ENCODE measurements around the gene STARD13.

Gene STARD13

DNA sequence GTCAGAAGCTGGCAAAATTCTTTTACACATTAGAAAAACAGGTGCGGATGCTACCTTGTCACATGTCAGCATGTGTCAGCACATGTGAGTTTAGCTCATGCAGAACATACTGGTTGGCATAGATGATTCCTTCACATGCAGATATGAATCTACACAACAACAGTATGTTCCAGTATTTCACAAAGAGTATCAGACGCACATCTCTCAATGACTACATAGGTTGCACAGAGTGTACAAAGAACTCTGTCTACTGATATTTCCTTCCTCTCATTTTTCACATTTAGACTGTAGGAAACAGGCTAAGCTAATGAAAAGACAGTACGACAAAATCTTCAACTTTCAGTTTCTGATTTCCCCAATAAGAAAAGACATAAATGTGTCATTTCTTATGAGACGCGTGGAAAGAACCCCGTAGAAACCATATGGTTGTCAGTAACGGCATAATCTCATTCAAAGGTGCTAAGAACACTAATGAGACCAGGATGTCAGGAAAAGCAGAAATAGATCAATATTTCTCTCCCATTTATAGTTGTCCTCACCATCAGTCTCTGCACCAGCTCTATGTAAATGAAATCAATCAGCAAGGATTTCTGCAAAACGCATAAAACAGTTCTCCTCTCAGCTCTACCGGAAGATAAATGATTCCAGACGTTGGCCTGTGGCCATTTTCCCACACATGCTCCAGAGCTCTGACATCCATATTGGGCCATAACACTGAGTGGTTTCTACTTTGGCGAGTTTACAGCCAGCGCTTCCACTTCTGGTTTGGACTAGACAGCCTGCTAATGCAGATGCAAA, 81.2 kb downstream of the STARD13 start:
- peak overlapping the region; percentile 86 for H3K27ac Mint-ChIP-seq
- H3K4me3 Mint-ChIP-seq = peak overlapping the region; percentile 79
- H3K27me3 Mint-ChIP-seq (ENCODE audit: low read depth) = peaks cover under 1% of the 10 kb centered on the region
- peaks cover 51% of the 10 kb centered on the region for H3K4me1 Mint-ChIP-seq (ENCODE audit: low read depth)
- no peaks in the 10 kb centered on the region for H3K9me3 Mint-ChIP-seq
- no peaks in the 10 kb centered on the region for H3K36me3 Mint-ChIP-seq (ENCODE audit: low read depth)

DNA sequence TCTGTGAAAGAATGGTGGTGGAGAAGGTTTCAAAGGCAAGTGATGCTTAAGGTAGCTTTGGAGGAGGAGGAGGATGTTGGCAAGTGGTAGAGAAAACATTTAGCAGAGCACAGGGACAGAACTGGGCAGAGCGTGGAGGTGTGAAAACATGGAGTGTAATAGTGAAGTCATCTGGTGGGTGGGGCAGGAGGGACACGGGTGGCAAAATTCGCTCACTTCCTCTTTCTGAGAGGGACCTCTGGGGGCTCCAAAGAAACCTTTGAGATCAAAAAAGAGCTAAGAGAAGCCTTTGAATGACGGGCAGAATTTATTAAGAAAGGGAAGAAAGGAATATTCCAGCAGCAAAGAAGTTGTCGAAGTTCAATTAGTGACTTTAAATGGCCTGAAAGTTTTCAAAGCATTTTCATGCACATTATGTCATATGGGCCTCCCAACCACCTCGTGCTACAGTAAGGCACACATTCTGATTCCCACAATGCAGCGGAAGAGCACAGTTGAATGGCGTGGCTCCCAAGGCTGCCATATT, 82.8 kb downstream of the STARD13 start:
- Mint-ChIP-seq H3K36me3 (ENCODE audit: low read depth) (no peaks in the 10 kb centered on the region), H3K4me3 (no peak overlapping the region), H3K27me3 (ENCODE audit: low read depth) (no peaks in the 10 kb centered on the region), H3K4me1 (ENCODE audit: low read depth) (peaks cover 48% of the 10 kb centered on the region), H3K27ac (peak overlapping the region; percentile 1), H3K9me3 (no peaks in the 10 kb centered on the region)

DNA sequence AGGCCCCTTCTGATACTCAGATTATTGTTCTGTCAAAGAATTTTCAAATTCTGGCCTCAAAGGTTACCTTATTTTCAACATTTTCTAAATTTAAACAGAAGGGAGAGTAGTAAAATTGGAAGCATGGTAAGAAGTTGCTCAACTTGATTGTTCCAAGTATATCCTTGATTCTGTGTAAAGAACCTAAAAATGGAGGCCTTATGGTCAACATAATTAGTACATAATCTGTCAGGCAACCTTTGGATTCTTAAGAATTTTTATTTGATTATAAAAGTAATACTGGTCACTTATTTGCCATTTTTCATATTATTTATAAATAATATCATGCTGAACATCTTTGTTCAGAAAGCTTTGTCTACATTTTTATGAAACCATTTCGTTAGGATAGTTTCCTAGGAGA, 83.9 kb downstream of the STARD13 start:
- Mint-ChIP-seq H3K36me3 (ENCODE audit: low read depth) (no peaks in the 10 kb centered on the region), H3K9me3 (no peaks in the 10 kb centered on the region), H3K4me1 (ENCODE audit: low read depth) (peaks cover 38% of the 10 kb centered on the region), H3K27me3 (ENCODE audit: low read depth) (no peaks in the 10 kb centered on the region), H3K27ac (no peak overlapping the region), H3K4me3 (no peak overlapping the region)

DNA sequence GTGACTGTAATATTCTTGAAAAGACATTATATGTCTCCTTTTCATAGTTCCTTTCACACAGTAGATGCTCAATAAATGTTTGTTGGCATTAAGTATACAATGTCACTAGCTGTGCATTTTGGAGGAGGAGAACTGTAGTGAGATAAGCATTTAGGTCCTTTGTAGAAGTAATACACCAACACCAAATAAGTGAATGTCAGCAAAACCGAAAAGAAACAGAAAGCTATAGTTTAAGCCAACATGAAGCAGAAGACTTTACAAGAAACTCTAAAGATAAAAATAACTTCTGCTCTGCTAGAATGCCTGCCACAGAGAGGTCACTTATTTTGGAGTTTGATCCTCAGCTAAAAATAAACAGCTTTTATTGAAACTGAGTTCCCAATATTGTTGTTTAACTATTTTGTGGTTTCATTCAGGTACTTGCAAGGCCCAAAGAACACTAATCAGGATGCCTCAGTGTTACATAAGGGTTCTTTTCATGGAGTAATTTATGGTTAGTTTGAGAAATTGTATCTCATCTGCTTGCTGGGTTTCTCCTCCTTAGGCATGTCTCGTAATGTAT, 86.2 kb downstream of the STARD13 start:
- Mint-ChIP-seq H3K4me1 (ENCODE audit: low read depth) (peaks cover 24% of the 10 kb centered on the region), H3K4me3 (no peak overlapping the region), H3K36me3 (ENCODE audit: low read depth) (no peaks in the 10 kb centered on the region), H3K27me3 (ENCODE audit: low read depth) (no peaks in the 10 kb centered on the region), H3K27ac (no peak overlapping the region), H3K9me3 (no peaks in the 10 kb centered on the region)

DNA sequence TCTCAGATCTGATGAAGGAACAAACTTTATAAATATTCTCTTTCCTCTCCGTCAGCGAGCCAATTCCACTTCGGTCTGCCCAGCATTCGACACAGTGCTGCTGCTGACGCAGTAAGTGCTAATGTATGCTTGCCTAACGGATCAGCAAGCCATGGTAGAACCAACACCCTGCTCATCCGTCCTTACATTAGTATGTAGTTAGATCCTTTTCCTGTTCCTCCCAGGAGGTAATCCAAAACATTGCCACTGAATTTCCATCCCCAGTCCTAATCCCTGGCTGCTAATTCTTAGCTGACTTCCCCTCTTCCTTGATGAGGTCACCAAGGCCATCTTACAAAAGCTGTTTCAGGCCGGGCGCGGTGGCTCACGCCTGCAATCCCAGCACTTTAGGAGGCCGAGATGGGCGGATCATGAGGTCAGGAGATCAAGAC, 88.0 kb downstream of the STARD13 start:
- Mint-ChIP-seq H3K27ac (no peak overlapping the region), H3K4me1 (ENCODE audit: low read depth) (peaks cover 23% of the 10 kb centered on the region), H3K9me3 (no peaks in the 10 kb centered on the region), H3K36me3 (ENCODE audit: low read depth) (no peaks in the 10 kb centered on the region), H3K27me3 (ENCODE audit: low read depth) (no peaks in the 10 kb centered on the region), H3K4me3 (no peak overlapping the region)

DNA sequence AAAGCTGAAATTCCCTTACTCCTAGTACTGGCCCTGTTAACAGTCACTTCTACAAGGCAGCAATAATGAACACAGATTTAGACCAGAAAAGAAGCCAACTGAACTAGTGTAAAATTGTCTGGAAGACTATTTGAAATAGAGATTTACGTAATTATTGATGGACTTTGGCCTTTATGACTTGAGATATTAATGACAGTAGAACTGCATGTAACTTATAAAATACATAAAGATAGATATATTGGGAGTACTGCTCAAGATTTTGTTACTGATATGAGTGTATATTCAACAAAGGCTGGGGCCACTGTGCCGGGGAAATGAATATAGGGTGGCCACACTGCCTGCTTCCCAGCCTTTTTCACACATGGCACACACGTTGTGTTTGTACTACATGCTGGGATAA, 88.8 kb downstream of the STARD13 start:
- Mint-ChIP-seq H3K27me3 (ENCODE audit: low read depth) (no peaks in the 10 kb centered on the region), H3K27ac (no peak overlapping the region), H3K9me3 (no peaks in the 10 kb centered on the region), H3K4me3 (no peak overlapping the region), H3K4me1 (ENCODE audit: low read depth) (peaks cover 19% of the 10 kb centered on the region), H3K36me3 (ENCODE audit: low read depth) (no peaks in the 10 kb centered on the region)

DNA sequence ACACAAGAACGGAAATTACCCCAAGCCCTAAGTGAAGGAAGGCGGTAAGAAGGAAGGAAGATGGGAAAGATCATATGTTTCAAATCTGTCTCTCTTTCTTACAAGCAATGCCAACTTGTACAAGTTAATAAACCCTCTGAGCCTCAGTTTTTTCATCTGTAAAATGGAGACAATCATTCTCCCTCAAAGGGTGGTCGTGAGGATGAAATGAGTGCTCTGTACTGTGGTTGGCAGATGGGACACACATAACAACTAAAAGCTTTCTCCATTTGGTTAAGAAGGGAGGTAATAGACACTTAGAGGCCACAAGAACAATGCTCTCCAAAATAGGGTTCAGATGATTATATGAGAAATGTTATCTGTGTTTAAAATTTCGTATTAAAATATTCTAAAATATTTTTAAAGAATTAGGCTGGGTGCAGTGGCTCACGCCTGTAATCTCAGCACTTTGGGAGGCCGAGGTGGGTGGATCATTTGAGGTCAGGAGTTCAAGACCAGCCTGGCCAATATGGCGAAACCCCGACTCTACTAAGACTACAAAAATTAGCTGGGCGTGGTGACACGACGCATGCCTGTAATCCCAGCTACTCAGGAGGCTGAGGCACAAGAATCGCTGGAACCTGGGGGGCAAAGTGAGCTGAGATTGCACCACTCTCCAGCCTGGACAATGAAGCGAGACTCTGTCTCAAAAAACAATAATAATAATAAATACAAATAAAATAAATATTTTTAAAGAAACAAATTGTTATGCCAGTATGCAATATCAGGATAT, 89.7 kb downstream of the STARD13 start:
- Mint-ChIP-seq H3K4me1 (ENCODE audit: low read depth) (peaks cover 19% of the 10 kb centered on the region), H3K27me3 (ENCODE audit: low read depth) (no peaks in the 10 kb centered on the region), H3K36me3 (ENCODE audit: low read depth) (no peaks in the 10 kb centered on the region), H3K4me3 (no peak overlapping the region), H3K9me3 (no peaks in the 10 kb centered on the region), H3K27ac (no peak overlapping the region)

DNA sequence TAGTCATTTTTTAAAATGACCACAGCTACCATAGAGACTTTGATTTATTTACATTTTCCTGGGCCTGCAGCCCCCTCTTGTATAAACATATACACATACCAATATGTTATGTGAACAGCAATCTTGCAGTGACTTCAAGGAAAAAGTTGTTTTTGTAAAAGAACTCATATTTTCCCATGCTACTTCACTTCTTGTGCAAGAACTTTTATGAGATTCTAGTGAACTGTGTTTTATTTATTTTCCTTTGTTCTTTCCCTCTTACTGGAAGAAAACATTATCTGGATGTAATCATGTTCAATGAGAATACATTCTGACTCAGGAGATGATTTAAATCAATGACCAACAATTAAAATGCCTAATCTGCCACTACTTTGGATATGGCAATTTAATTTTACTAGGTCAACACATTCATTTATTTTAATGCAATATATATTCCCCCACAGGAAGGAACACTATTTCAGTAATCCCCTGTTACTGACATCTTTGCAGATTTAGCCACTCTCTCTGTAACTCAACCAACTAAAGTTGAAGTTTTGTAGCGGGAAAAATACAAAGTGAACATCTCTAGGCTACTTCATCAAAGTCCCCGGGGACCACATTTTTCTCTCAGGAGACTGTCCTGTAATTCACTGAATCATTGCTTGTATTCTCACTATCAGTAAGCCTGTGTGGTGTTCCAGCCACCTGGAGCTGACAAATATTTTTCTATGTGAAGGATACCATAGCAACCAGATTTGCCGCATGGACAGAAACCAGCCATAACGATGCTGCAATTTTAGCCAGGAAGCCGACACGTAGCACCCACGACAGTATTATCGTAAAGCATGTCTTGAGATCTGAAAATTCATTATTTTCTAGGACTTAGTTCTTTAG, 90.5 kb downstream of the STARD13 start:
- no peaks in the 10 kb centered on the region for H3K9me3 Mint-ChIP-seq
- H3K27me3 Mint-ChIP-seq (ENCODE audit: low read depth) = no peaks in the 10 kb centered on the region
- no peak overlapping the region for H3K4me3 Mint-ChIP-seq
- H3K27ac Mint-ChIP-seq = no peak overlapping the region
- peaks cover 19% of the 10 kb centered on the region for H3K4me1 Mint-ChIP-seq (ENCODE audit: low read depth)
- H3K36me3 Mint-ChIP-seq (ENCODE audit: low read depth) = no peaks in the 10 kb centered on the region

DNA sequence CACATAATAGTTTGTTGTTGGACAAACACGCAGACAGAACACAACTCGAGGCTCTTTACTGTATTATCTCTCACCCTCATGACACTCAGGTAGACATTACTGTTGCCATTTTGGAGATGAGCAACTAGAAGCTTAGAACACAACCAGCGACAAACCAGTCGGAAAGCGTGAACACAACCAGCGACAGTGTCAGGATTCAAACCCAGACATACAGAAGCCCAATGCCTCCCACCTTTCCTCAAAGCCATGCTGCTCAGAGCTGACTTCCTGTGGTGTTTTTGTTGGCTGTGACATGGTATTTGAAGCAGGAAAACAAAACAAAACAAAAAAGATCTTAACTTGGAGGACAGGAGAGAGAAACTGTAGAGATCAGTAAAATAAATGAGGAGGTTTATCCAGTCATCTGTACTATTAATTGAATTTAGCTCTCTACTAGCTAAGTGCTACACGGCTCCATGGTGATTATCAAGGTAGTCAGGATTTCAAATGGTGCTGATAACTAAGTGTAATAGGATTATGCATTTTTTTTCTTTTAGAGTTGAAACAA, 92.1 kb downstream of the STARD13 start:
- H3K9me3 Mint-ChIP-seq = no peaks in the 10 kb centered on the region
- H3K27me3 Mint-ChIP-seq (ENCODE audit: low read depth) = no peaks in the 10 kb centered on the region
- H3K27ac Mint-ChIP-seq = peak overlapping the region; percentile 58
- H3K4me3 Mint-ChIP-seq = peak overlapping the region; percentile 5
- no peaks in the 10 kb centered on the region for H3K36me3 Mint-ChIP-seq (ENCODE audit: low read depth)
- peaks cover 18% of the 10 kb centered on the region for H3K4me1 Mint-ChIP-seq (ENCODE audit: low read depth)

DNA sequence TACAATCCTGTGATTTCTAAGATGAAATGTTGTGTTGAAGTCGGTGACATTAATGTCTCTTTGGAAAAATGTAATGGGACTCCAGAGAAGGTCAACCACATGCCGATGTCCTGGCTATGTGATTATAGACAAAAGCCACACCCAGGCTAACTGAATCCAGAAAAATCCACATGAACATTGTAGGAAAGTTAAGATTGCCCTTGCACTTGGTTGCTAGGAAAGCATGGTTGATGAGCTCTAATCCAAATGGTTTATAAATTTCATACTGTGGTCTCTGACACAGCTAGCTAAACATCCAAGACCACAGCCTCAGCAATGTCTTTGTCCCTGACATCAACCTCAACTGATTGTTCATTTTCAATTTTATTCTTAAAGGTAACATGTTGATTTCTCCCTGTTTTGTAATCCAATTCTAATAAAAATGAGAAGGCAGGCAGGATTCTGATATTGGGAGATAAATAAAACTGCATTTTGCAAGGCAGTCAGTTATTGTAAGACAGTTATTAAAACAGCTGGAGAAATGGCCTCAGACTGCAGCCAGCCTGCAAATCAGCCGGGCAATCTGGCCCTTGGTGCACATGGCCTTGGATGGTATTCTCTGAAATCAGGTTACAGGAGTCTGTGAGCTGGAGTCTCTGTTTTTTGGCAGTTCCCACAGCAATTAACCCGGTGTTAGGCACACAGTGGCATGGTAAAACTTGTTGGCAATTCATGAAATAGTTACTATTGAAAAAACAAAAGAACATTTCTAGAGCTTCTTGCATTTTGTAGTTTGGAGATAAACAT, 93.9 kb downstream of the STARD13 start:
- H3K36me3 Mint-ChIP-seq (ENCODE audit: low read depth) = no peaks in the 10 kb centered on the region
- H3K4me3 Mint-ChIP-seq = no peak overlapping the region
- H3K27me3 Mint-ChIP-seq (ENCODE audit: low read depth) = no peaks in the 10 kb centered on the region
- H3K4me1 Mint-ChIP-seq (ENCODE audit: low read depth) = peaks cover 34% of the 10 kb centered on the region
- H3K27ac Mint-ChIP-seq = no peak overlapping the region
- no peaks in the 10 kb centered on the region for H3K9me3 Mint-ChIP-seq

DNA sequence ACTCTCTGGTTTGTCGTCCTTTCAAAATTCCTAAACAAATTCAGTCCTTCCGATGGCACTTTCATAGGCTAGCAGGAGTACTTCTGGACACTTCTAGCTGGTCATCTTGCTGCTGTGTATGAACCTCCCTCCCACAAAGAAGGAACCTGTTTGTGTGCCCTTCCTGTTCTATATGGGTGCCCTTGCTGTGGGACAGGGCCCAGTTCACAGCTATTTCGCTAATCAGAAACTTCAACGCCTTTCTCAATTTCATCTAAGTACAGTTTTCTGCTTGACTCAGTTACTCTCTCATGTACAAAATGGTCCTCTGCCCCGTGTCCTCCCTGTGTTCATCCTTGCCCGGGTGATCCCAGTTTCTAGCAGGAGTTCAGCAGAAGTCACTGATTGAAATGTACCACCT, 96.1 kb downstream of the STARD13 start:
- peaks cover 32% of the 10 kb centered on the region for H3K4me1 Mint-ChIP-seq (ENCODE audit: low read depth)
- no peaks in the 10 kb centered on the region for H3K27me3 Mint-ChIP-seq (ENCODE audit: low read depth)
- H3K27ac Mint-ChIP-seq = peak overlapping the region; percentile 51
- H3K36me3 Mint-ChIP-seq (ENCODE audit: low read depth) = peaks cover 2% of the 10 kb centered on the region
- H3K9me3 Mint-ChIP-seq = no peaks in the 10 kb centered on the region
- no peak overlapping the region for H3K4me3 Mint-ChIP-seq

DNA sequence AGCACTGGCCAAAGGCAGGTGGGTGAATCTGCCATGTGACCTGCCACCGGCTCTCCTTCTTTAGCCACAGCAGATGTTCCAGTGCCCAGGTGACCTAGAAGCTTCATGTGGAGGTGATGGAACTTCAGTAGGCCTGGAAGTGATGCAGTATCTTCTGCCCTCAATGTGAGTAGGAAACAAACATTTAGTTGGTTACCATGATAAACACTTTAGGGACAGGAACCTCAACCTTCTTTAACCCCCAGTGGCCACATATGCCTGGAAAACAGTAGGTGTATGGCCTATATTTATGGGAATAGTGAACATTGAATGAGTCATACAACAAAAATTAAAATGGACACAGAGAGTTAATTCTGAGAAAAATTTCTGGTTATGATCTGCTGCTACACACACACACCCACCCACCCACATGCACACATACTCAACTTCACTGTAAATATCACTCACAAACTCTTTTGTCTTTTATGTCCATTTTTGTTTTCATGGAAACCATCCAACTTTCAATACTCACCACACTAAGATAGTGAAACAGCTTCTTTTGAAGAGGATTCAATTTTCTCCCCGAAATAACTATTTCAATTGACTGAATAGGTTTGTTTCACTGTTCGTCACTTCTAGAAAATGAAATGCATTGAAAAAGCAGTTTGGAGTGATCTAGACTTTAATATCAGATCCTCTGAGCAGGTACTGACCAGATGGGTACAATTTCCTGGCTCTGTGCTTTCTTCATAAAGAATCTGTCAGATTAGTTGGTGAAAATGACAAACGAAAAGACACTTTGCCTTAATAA, 97.3 kb downstream of the STARD13 start:
- H3K36me3 Mint-ChIP-seq (ENCODE audit: low read depth) = peaks cover 2% of the 10 kb centered on the region
- peaks cover 30% of the 10 kb centered on the region for H3K4me1 Mint-ChIP-seq (ENCODE audit: low read depth)
- no peaks in the 10 kb centered on the region for H3K27me3 Mint-ChIP-seq (ENCODE audit: low read depth)
- H3K4me3 Mint-ChIP-seq = peak overlapping the region; percentile 21
- H3K9me3 Mint-ChIP-seq = no peaks in the 10 kb centered on the region
- peak overlapping the region; percentile 84 for H3K27ac Mint-ChIP-seq

Data from T-helper 1 cell treated with Interleukin-12 subunit alpha and Interleukin-12 subunit beta and Interleukin-4 antibody, amounts not matched to agents 30 μg/mL and 1 μg/mL, for 36 hours (primary cell).